Stimulated activated CD8-positive, alpha-beta memory T cell treated with anti-CD3 and anti-CD28 coated beads, Interleukin-12 subunit alpha, Interleukin-12 subunit beta, amount 100 ng/mL, for 4 hours (primary cell): ENCODE measurements around the gene NTRK1.

Source experiments
- DNase-seq: peaks from one replicate; pipeline ENCODE4 v3.0.0-alpha.2; 2020; ENCODE audit warnings: low read depth

Gene NTRK1

DNA sequence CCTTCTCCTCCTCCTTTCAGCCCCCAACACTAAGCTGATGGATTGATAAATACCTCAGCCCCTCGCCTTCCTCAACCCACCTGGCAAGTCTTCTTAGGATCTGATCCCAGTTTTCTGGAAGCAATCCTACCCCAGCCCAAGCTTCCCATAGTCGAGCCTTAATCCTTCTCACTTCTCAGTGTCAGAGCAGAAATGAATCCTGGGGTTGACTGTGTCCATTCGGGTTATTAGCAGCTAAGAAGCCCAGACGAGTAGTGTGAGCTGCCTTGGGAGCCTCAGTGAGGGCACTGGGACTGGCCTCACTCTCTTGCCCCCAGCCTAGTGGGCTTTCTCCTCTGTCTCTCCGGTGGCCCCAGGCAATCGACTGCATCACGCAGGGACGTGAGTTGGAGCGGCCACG lies 20.4 kb downstream of the NTRK1 start:
- no peak for DNase-seq

DNA sequence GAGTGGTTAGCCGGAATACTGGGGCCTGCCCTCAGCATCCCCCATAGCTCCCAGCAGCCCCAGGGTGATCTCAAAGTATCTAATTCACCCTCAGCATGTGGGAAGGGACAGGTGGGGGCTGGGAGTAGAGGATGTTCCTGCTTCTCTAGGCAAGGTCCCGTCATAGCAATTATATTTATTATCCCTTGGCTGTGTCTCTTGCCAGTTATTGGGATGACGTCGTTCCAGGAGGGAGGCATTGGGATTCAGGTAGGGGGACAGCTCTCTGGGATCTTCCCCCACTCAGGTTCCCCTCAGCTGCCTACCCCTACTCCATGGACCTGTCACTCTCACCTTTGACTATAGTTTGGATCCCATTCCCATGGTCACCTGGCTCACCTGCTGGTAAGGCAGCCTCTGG lies 21.0 kb downstream of the NTRK1 start:
- DNase-seq, result no peak

DNA sequence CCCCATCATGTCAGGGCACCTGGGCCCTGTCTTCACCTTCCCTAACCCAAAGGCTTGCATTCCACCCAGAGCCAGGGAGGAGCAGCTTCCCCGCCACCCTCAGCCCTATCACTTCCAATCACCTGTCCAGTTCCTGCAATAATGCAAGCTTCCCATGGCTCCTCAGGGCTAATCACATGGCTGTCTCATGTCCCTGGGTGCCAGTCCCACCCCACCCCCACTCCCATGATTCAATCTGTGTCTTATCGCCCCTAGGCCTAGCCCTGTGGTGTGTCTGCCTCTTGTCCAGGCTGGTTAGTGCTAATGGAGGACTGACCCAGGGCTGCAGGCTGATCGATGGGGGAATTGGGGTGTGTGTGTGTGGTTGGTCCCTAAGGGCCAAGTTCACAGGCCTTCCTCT lies 21.9 kb downstream of the NTRK1 start:
- no peak for DNase-seq

DNA sequence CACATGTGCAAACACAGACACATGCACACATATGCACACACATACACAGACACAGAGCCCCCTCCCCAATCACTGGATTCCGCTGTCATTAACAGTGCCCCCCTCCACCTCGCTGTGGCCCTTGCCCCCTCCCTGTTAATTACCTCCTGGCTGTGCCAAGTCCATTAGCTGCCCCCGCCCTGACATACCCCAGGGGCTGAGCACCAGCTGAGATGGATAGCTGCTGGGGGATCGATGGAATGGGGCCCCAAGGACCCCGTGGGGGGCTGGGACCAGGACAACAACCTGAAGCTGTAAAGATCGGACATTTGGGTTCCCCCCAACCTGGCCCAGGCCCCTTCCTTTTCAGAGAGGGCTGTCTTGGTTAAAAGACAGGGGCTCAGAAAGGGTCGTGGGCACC lies 23.3 kb downstream of the NTRK1 start:
- no peak for DNase-seq

DNA sequence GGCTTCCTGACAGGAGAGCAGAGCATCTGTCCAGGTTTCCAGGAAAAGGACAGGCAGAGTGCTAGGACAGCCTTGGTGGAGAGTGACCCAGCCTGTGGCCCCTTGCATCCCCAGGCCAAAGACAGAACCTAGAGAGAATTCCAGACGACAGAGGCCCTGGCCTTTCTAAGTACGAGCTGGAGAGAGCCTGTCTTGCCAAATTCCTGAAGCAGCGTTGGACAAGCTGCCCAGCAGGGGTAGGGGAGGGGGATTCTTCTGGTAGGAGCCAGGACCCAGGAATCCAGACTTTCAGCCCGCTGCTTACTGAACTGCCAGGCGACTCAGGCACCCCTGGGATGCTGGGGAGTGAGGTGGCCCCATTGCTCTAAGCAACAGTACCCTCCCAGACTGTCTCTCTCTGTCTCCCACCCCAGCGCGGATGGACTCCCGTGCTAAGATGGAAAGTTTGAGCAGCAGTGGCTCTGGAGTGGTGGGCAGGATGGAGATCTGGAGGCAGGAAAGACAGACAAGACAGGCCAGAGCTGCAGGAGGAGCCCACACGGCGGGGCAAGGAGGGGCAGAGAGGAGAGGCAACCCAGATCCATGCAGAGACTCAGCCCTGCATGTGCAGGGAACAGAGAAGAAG lies 24.0 kb downstream of the NTRK1 start:
- DNase-seq, result no peak

DNA sequence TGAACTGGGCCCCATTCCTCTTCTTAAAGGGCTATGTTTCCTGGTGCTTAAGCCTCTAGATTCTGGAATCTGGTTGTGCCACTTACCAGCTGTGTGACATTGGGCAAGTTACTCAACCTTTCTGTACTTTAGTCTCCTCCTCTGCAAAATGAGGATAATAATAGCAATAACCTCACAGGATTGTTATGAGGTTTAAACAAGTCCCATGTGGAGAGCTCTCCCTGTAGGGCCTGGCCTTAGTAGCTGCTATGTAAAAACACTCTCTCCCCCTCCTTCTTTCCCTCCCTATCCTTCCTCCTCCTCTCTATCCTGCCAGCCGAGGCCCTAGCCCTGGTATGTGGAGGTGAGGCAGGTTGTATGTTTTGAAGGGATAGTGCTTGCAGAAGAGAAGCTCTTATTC lies 24.6 kb downstream of the NTRK1 start:
- DNase-seq, result no peak

DNA sequence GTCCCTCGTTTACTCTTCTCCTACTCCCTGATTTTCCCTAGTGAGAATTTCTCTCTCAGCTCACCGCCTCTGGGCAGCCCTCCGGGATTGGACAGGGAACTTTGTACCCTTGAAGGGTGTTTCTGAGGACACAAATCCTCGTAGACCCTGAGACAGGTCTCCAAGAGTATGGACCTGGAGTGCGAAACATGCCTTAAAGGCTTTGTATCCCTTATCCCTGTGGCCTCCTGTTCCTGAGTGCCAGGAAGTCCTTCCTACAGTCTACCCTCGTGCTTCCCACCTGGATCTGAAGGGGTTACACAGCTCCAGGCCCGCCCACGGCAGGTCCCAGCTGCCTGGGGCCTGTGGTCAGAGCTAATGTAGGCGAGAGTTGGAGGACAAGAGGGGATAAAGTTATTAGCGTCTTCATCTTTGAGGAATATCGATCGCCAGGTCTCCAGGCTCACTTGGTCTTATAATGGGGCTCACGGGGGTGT lies 25.3 kb downstream of the NTRK1 start:
- DNase-seq, result no peak

DNA sequence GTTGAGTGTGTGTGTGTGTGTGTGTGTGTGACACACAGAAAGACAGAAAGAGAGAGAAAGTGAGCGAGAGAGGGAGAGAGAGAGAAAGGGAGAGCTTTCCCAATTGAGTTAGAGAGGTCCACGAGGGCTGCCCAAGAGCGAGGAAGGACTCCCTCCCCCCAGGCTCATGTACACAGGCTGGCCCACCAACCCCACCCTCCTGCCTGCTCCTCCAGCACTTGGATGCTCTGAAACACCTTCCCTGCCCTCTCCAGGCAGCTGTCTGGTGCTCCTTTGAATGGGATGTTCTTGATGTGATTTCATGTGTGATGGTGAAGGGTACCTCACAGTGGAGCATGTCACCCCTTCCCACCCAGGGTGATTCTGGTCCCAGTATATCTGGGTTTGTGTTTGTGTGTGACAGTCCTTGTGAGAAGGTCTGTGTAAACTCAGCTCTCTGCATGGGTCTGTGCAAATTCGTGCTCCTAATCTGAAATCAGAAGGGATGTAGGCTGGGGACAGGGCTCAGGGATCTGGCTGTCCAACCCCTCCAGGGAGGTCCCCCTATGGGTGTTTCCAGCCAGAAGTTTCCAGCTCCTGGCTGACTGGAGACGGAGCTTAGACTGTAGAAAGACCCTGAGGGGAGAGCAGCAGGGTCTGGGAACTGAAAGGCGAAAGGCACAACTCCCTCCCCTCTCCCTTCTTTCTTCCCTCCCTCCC lies 26.1 kb downstream of the NTRK1 start:
- DNase-seq, result no peak

DNA sequence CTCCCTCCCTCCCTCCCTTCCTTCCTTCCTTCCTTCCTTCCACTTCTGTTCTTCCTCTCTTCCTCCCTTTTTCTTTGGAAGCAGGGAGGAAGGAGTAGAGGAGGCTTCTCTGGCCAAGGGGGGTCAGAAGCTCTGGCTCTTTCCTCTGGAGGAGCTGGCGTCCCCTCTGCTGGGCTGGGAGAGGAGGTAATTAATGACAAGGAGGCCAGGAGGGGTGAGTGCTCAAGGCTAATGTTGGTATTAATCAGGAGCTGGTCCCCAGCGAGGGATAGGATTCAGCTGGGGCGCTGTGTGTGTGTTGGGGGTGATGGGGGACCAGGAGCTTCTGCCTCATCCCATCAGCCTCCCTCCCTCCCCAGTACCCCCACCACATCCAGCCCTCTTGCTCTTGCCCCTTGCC lies 26.7 kb downstream of the NTRK1 start:
- DNase-seq, result no peak

DNA sequence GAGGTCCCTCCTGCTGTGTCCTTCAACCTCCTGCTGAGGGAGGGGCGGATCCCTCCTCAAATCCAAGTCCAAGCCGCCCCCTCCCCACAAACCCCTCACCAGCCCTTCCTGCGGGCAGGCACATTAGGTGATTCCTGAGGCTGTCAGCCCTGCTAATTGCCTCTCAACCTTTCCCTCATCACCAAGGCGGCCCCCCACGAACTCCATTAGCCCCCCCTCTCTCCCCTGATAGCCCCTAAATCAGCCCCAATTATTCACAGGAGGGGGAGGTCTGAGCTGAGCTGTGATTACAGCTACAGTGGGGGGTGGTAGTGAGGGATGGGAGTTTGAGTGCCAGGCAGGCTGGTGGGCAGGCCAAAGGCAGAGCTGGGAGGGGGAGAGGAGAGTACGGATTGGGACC lies 27.1 kb downstream of the NTRK1 start:
- no peak for DNase-seq

DNA sequence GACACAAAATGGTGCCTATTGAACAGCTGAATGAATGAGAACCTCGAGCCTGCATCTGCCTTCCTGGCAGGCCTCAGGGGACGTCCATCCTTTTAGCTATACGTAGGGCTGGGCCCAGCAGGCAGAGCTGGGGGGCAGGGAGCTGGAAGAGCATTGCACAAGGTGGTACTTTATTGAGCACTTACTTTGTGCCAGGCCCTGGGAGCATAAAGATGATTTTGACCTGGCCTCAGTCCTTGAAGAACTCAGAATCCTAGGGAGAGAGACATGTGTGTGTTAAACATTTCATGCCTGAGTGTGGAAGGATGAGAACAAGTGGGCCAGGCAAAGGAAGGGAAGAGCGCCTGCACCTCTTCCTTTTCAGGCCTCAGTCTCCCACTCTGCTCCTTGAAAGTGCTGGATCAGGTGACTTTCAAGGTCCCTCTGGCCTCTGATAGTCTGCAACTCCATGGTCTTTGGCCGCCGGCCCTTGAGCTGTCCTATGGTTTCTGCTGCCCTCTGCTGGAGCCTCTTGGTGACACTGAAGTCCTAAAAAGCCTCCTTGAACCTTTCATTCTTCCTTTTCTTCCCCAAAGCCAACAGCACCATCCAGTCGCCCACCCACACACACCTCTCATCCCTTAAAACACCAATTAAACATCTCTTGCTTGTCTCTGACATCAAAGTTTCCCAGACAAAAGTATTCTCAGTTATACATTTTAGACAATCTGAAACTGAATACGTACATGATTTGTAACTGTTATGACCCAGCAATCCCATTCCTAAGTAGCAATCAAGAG lies 29.3 kb downstream of the NTRK1 start:
- no peak for DNase-seq

DNA sequence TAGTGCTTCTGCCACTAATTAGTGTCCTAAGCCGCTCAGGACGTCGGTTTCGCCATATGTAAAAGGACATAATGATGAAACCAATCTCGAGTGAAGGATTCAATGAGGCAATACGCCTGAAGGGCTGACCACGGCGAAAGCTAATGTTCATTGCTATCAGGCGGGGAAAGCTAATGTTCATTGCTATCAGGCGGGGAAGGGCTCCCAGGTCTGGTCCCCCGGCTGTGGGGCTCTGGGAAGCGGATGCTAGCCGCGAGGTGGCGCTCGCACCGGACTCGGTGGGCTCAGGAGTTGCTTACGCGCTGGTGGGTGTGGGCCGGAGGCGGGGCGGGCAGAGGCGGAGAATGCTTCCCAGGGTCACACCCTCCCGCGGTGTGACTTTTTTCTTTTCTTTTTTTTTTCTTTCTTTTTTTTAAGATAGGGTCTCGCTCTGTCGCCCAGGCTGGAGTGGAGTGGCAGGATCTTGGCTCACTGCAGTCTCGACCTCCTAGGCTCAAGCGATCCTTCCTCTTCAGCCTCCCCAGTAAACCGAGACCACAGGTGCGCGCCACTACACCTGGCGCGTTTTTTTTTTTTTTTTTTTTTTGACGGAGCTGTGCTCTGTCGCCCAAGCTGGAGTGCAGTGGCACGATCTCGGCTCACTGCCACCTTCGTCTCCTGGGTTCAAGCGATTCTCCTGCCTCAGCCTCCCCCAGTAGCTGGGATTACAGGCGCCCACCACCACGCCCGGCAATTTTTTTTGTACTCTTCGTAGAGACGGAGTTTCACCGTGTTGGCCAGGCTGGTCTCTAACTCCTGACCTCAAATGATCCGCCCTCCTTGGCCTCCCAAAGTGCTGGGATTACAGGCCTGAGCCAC lies 31.8 kb downstream of the NTRK1 start:
- peak; percentile 71 for DNase-seq

DNA sequence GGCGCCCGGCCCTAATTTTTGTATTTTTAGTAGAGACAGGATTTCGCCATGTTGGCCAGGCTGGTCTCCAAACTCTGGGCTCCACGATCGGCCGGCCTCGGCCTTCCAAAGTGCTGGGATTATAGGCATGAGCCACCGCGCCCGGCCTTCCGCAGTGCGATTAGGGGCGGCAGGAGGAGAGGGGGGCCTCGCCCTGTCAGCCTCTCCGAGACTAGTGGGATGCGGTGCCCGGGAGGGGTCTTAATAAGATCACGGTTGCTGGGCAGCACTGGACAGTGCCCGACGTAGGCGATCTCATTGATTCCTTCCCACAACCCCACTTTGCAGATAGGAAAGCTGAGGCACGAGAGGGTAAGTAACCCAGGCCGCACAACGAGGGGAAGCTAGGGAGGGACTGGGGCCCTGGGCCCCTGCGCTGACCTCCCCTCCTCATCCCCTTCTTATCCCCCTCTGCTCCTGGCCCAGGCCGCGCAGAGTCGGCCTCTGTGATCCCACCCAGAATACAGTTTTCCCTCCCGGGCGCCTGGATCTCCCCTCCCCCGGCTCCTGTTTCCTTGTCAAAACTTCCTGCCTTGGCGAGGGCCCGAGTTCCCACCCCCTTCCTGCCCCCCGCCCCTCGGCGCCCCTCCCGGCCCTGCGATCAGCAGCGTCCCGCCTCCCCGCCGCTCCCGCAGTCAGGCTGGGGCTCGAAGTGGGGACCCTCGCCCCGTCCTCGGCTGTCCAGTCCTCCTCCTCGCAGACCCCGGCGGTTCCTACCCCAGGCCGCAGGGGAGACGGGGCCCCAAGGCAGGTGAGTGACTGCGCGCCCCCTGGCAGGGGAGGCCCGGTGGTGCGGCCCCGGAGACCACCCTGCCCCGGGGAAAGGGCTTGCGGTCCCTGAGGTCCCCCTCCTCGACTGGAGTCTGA lies 32.6 kb downstream of the NTRK1 start, which contains the start of gene PEAR1:
Gene PEAR1, plus strand, starts transcription at position 671 of the 906 bp plus-strand sequence. CDS start 10,209 bp downstream, outside the sequence.
- no peak for DNase-seq

DNA sequence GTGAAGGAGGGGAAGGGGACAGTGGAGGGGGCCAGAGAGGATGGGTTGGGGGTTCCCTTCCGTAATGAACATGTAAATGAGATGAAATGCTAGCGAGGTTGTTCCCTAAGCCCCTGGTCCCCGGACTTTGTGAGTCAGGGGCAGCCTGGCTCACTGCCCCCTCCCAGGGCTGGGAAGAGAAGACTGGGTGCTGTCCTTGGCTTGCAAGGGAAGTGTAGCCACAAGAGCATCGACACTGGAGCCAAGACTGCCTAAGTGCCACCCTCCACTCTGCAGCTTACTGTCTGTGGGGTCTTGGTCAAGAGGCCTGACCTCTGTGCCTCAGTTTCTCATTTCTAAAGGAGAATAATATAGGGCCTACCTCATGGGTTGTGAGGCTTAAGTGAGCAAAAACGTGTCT lies 33.3 kb downstream of the NTRK1 start:
- DNase-seq, result no peak

DNA sequence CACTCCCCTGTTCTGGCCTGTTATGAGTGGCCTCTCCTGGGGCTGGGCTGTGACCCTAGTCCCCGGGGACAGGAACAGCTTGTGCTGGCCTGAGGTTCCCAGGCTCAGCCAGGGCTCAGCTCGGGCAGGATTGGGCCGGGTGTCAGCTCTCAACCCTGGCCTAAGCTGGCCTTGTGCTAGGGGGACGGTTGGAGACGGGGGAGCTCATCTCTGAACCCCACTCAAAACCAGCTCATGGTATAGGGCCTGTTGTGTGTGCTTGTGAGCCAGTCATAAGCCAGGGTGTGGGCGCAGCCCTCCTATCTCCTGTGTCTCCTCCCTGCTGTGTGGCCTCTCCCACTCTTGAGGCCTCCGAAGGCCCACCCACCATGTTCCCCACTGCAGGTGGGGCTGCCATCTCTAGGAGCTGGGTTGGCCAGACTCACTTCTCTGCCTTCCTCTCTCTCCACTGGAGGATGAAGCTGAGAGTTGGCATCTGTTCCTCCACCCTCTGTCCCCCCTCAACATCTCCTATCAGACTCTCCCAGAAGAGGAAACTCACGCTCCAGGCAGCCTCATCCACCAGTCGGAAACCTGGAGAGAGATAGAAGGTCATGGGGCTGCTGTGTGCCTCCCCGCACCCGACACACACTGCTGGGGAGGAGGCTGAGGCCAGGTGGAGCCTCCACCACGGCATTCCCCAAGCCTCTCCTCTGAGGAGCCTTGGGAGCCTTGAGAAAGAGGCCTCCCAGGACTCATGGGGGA lies 34.2 kb downstream of the NTRK1 start:
- DNase-seq, result no peak

DNA sequence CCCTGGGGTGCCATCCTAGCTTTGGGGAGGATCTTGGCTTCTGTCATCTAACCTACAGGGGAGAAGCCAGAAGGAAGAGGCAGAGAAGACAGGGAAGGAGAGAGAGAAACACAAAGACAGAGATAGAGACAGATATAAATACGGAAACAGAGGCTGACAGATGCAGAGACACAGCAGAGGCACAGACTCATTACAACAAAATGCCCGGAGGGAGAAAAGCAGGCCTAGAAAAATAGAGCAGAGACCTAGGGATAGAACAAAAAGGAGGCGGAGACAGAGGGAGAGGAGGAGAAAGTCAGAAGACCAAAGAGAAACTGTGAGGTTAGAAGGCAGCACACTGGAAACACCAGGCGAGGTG lies 34.8 kb downstream of the NTRK1 start:
- DNase-seq, result no peak

DNA sequence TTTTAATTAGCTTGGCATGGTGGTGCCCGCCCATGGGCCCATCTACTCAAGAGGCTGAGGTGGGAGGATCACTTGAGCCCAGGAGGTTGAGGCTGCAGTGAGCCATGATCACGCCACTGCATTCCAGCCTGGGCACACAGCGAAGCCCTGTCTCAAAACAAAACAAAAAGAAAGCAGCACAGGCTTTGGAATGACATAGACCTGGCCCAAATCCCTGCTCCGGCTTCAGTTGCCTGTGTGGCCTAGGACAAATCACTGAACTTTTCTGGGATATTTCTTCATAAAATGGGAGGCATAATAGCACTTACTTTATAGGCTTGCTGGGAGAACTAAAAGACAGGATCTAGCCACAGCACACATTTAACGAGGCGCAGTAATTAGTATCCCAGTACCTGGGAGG lies 35.3 kb downstream of the NTRK1 start:
- DNase-seq, result no peak

DNA sequence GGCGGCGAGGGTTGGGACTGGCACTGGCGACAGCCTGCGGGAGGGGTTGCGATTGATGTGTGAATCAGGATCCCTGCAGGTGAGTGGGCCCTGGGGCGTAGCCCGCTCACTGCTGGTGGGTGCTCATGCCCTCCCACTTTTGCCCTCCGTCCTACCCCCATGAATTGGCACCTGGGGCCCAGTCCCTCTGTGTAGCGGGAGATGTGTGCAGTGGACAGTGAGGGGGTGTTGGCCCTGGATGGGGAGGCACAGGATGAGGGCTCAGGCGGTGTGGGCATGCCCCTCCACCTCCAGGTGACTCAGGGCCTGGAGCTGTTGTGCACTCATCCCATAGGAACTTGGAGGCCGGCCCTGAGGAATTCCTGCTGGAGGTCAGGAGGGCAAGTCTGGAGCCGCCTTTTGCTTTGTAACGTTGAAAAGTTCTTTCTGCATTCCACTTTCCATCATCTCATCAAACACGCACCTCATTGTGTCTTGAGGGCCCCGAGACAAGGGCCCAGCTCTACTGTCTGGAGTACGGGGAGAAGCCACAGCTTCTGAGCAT lies 35.9 kb downstream of the NTRK1 start:
- DNase-seq, result no peak

DNA sequence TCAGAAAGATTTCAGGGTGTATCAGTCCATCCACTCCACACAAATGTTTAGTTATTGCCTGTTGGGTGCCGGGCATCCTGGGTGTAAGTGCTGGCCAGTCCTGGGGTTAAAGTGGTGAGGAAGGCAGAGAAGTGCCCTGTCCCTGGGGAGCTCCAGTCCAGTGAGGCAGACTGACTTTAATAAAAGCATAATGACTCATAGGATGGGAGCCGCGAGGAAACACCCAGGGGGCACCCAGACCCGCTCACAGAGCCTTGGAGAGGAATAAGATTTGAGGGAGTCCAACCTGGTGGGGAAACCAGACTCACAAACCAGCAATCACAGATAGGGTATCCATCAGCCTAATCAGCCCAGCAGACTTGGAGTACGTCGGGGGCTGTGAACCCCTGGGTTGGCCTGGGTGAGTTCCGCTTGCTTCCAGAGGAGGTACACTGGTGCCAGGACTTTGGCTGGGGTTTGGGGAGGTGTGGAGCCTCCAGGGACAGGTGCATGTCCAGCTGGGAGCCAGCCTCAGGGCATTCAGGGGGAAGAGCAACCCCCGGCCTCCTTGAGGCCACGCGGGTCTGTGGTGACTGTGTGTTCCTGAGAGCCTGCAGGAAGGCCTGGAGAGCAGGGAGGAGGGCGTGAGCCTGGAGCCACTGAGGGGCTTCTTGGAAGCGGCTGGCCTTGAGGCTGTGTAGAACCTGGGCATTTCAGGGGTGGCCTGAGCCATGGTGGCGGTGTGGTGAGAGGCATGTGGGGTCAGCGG lies 36.6 kb downstream of the NTRK1 start:
- no peak for DNase-seq
